ENCODE measurements around the gene POLN. TPM values are rescaled to one million over a fixed set of nuclear protein-coding genes. Genes with fewer than 3 reads are reported as not detected.

POLN gene
- total and polyA plus RNA-seq, 2 of the 4 experiments (the other 2 are of a cell fraction), result 0.63 to 0.72 TPM

DNA sequence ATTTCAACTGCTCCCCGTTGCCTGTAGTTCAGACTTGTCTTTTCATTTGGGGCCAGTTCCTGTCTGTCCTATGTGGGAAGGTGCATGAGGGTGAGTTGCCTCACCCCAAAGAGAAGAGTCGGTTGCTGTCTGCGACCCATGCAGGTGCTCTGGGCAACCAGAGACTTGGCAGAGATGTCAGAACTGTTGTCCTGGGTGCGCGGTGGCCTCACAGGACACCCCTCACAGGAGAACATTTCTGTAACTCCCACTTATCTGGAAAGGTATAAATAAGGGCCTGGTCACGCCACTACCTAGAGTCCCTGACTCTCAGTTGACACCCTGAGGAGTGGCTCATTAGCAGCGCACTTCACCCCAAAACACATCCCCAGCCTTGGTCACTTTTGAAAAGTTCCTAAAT is 192.5 kb downstream of the POLN start:
- Histone ChIP-seq H2AK5ac (ENCODE audit: low read depth, low read length) (no peak overlapping the region), H4K8ac (ENCODE audit: low read depth in 2 of 2, low read length in 2 of 2) (no peak overlapping the region), H4K91ac (ENCODE audit: insufficient read depth, low read depth, low read length) (no peak overlapping the region), H3K9ac (ENCODE audit: low read depth, low read length) (no peak overlapping the region), H2BK5ac (ENCODE audit: low read depth, low read length, poor library complexity, severe bottlenecking) (no peak overlapping the region), H3K27me3 (ENCODE audit: control insufficient read depth, insufficient read depth, low read length) (peaks cover 16% of the 10 kb centered on the region), H2AK9ac (replicated peaks; ENCODE audit: low read depth, low read length, poor library complexity) (no peak overlapping the region), H3K23ac (ENCODE audit: low read depth, low read length) (no peak overlapping the region), H3K27ac (ENCODE audit: insufficient read depth, low read length) (no peak overlapping the region), H2BK20ac (ENCODE audit: low read depth, low read length) (no peak overlapping the region), H3K4me2 (ENCODE audit: low read depth, low read length) (no peak overlapping the region), H3K4me1 (ENCODE audit: control insufficient read depth, insufficient read depth, low read length) (no peaks in the 10 kb centered on the region), H3K4ac (ENCODE audit: low read depth, low read length) (no peak overlapping the region), H2BK120ac (ENCODE audit: low read depth, low read length) (no peak overlapping the region), H3K9me3 (ENCODE audit: control insufficient read depth, insufficient read depth, low read length) (no peaks in the 10 kb centered on the region; the same call in 1 of the 2 replicates), H3K36me3 (ENCODE audit: control insufficient read depth, insufficient read depth, low read length) (no peaks in the 10 kb centered on the region), H4K20me1 (ENCODE audit: insufficient read depth, low read length) (no peaks in the 10 kb centered on the region), H2BK15ac (ENCODE audit: low read depth, low read length) (no peak overlapping the region), H2AFZ (replicated peaks; ENCODE audit: low read length, poor library complexity) (no peak overlapping the region), H4K5ac (ENCODE audit: low read depth, low read length) (no peak overlapping the region), H3K56ac (ENCODE audit: extremely low read depth, insufficient read depth, low read length) (no peak overlapping the region), H3K79me1 (ENCODE audit: low read depth in 1 of 2, low read length in 2 of 2) (no peaks in the 10 kb centered on the region), H3K4me3 (ENCODE audit: insufficient read depth, low read depth, low read length) (no peak overlapping the region), H3K9me1 (ENCODE audit: insufficient read depth, low read length) (no peaks in the 10 kb centered on the region), H3K18ac (ENCODE audit: low read depth, low read length) (no peak overlapping the region), H3K14ac (replicated peaks; ENCODE audit: low read depth, low read length) (no peak overlapping the region)
- ATAC-seq (ENCODE audit: low read depth) (no peak), DNase-seq (no peak)
- in situ Hi-C loops (cut with MboI; ENCODE audit: low sequenced_read_pairs), result no loop called here
- 90% methylated on average over 2 of the region's 7 CpGs; no CpG with 5 or more reads in 1 of the 2 experiments for WGBS, 2 experiments (ENCODE audit: extremely low coverage in 2 of 2, insufficient read length in 1 of 2)
- CTCF ChIA-PET, result no interaction called here
- TF ChIP-seq MAFK (IDR thresholded peaks at IDR 0.05; ENCODE audit: low read depth, low read length) (no peak), CEBPB (IDR thresholded peaks at IDR 0.05; ENCODE audit: low read depth, low read length) (no peak), RAD21 (IDR thresholded peaks at IDR 0.05; ENCODE audit: low read length) (no peak), NFE2L2 (IDR thresholded peaks at IDR 0.05; ENCODE audit: low read depth, low read length) (no peak), FOS (IDR thresholded peaks at IDR 0.05; ENCODE audit: low read depth, low read length) (no peak), BHLHE40 (IDR thresholded peaks at IDR 0.05; ENCODE audit: low read depth, low read length) (no peak), RFX5 (IDR thresholded peaks at IDR 0.05; ENCODE audit: low read depth, low read length) (no peak), POLR2A (IDR thresholded peaks at IDR 0.05; ENCODE audit: low read depth, low read length) (no peak), SMC3 (IDR thresholded peaks at IDR 0.05; ENCODE audit: low read depth, low read length) (no peak), CHD1 (IDR thresholded peaks at IDR 0.05; ENCODE audit: low read depth, low read length) (no peak), MAZ (IDR thresholded peaks at IDR 0.05; ENCODE audit: borderline replicate concordance, low read depth, low read length) (no peak), MXI1 (IDR thresholded peaks at IDR 0.05; ENCODE audit: borderline replicate concordance, low read depth, low read length) (no peak), RCOR1 (IDR thresholded peaks at IDR 0.05; ENCODE audit: insufficient replicate concordance, low read length) (no peak)
- TF ChIP-seq, protein P1, sequence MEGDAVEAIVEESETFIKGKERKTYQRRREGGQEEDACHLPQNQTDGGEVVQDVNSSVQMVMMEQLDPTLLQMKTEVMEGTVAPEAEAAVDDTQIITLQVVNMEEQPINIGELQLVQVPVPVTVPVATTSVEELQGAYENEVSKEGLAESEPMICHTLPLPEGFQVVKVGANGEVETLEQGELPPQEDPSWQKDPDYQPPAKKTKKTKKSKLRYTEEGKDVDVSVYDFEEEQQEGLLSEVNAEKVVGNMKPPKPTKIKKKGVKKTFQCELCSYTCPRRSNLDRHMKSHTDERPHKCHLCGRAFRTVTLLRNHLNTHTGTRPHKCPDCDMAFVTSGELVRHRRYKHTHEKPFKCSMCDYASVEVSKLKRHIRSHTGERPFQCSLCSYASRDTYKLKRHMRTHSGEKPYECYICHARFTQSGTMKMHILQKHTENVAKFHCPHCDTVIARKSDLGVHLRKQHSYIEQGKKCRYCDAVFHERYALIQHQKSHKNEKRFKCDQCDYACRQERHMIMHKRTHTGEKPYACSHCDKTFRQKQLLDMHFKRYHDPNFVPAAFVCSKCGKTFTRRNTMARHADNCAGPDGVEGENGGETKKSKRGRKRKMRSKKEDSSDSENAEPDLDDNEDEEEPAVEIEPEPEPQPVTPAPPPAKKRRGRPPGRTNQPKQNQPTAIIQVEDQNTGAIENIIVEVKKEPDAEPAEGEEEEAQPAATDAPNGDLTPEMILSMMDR (conservative IDR thresholded peaks at IDR 0.05; ENCODE audit: low read depth, low read length), result no peak
- TF ChIP-seq, protein P2, sequence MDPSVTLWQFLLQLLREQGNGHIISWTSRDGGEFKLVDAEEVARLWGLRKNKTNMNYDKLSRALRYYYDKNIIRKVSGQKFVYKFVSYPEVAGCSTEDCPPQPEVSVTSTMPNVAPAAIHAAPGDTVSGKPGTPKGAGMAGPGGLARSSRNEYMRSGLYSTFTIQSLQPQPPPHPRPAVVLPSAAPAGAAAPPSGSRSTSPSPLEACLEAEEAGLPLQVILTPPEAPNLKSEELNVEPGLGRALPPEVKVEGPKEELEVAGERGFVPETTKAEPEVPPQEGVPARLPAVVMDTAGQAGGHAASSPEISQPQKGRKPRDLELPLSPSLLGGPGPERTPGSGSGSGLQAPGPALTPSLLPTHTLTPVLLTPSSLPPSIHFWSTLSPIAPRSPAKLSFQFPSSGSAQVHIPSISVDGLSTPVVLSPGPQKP (IDR thresholded peaks at IDR 0.05; ENCODE audit: borderline replicate concordance, low read depth, low read length), result no peak
- TF ChIP-seq, protein P3, sequence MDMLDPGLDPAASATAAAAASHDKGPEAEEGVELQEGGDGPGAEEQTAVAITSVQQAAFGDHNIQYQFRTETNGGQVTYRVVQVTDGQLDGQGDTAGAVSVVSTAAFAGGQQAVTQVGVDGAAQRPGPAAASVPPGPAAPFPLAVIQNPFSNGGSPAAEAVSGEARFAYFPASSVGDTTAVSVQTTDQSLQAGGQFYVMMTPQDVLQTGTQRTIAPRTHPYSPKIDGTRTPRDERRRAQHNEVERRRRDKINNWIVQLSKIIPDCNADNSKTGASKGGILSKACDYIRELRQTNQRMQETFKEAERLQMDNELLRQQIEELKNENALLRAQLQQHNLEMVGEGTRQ (IDR thresholded peaks at IDR 0.05; ENCODE audit: low read depth, low read length), result no peak
- POLR2A ChIA-PET (ENCODE audit: unreplicated experiment), result no interaction called here
- BruUV-seq (replicated peaks), result no TSS peak
- intact Hi-C loops (cut with micrococcal nuclease), result no loop called here
- dilution Hi-C loops (cut with HindIII; ENCODE audit: low sequenced_read_pairs, unreplicated experiment), result no loop called here

Data from IMR-90 (cell line).